Astrocyte (in vitro differentiated cells and primary cell): ENCODE data around the gene SGPP1. TPM values are rescaled to one million over a fixed set of nuclear protein-coding genes. Genes with fewer than 3 reads are reported as not detected.

ENCODE experiments used
- DNase-seq: peaks from one replicate; pipeline ENCODE4 v3.0.0-alpha.2; 2010; ENCODE audit warnings: low read depth
- FAIRE-seq: peaks from 2 replicates; lab custom pipeline; 2011; peaks lifted over from hg19 to GRCh38; lab: Jason Lieb, UNC
- H2AFZ ChIP-seq: 2 replicates; pipeline ENCODE4 v1.6.0; 2012; ENCODE audit warnings: low read depth, low read length, inconsistent platforms
- H3K27ac ChIP-seq: 2 replicates; pipeline ENCODE4 v1.5.1; 2011; ENCODE audit warnings: low read depth, low read length, inconsistent platforms
- H3K27me3 ChIP-seq: 2 replicates; pipeline ENCODE4 v1.6.0; 2011; ENCODE audit warnings: low read length, inconsistent platforms; ENCODE audit not compliant: insufficient read depth
- H3K36me3 ChIP-seq: 2 replicates; pipeline ENCODE4 v1.5.1; 2011; ENCODE audit warnings: low read length, inconsistent platforms; ENCODE audit not compliant: insufficient read depth
- H3K4me1 ChIP-seq: 2 replicates; pipeline ENCODE4 v1.5.1; 2011; ENCODE audit warnings: low read length, inconsistent platforms; ENCODE audit not compliant: insufficient read depth
- H3K4me2 ChIP-seq: 2 replicates; pipeline ENCODE4 v1.6.0; 2012; ENCODE audit warnings: low read length, inconsistent platforms
- H3K4me3 ChIP-seq: 2 replicates; pipeline ENCODE4 v1.5.1; 2011; ENCODE audit warnings: low read depth, mild to moderate bottlenecking, low read length, inconsistent platforms; ENCODE audit not compliant: insufficient read depth
- H3K79me2 ChIP-seq: 2 replicates; pipeline ENCODE4 v1.6.0; 2012; ENCODE audit warnings: mild to moderate bottlenecking, low read length, inconsistent platforms; ENCODE audit not compliant: insufficient read depth
- H3K9ac ChIP-seq: 2 replicates; pipeline ENCODE4 v1.6.0; 2012; ENCODE audit warnings: mild to moderate bottlenecking, low read length, inconsistent platforms
- H3K9me3 ChIP-seq: 2 replicates; pipeline ENCODE4 v1.5.1; 2012; ENCODE audit warnings: low read depth, mild to moderate bottlenecking, low read length, inconsistent platforms; ENCODE audit not compliant: insufficient read depth
- H4K20me1 ChIP-seq: 2 replicates; pipeline ENCODE4 v1.6.0; 2012; ENCODE audit warnings: low read length, inconsistent platforms; ENCODE audit not compliant: insufficient read depth
- H3K27ac Mint-ChIP-seq: one replicate; pipeline ENCODE4 v1.8.0; 2021; ENCODE audit warnings: mild to moderate bottlenecking, mixed read lengths; ENCODE audit not compliant: unreplicated experiment
- H3K27me3 Mint-ChIP-seq: one replicate; pipeline ENCODE4 v1.8.0; 2021; ENCODE audit warnings: low read depth, mixed read lengths; ENCODE audit not compliant: unreplicated experiment
- H3K36me3 Mint-ChIP-seq: one replicate; pipeline ENCODE4 v1.8.0; 2021; ENCODE audit warnings: low read depth, mixed read lengths; ENCODE audit not compliant: unreplicated experiment
- H3K4me1 Mint-ChIP-seq: one replicate; pipeline ENCODE4 v1.8.0; 2021; ENCODE audit warnings: low read depth, mixed read lengths; ENCODE audit not compliant: unreplicated experiment
- H3K4me3 Mint-ChIP-seq: one replicate; pipeline ENCODE4 v1.8.0; 2021; ENCODE audit warnings: mild to moderate bottlenecking, moderate library complexity, mixed read lengths; ENCODE audit not compliant: unreplicated experiment
- H3K9me3 Mint-ChIP-seq: one replicate; pipeline ENCODE4 v1.8.0; 2021; ENCODE audit warnings: mild to moderate bottlenecking, mixed read lengths; ENCODE audit not compliant: unreplicated experiment
- CTCF ChIP-seq: IDR thresholded peaks from 2 replicates; pipeline ENCODE4 v1.5.1; 2011; ENCODE audit warnings: low read depth, mild to moderate bottlenecking, inconsistent platforms, low read length, moderate library complexity; ENCODE audit not compliant: insufficient read depth
- EZH2 ChIP-seq: IDR thresholded peaks from 2 replicates; pipeline ENCODE4 v1.6.1; 2012; ENCODE audit warnings: mild to moderate bottlenecking, low read length, inconsistent platforms; ENCODE audit not compliant: insufficient read depth
- total RNA-seq: library from RNA; stranded (reverse); gene quantifications from 2 replicates; pipeline ENCODE4 v1.2.1, GENCODE V29; 2021

Gene SGPP1
- total RNA-seq, 1 donor from 2014 or later: 13.9 TPM

GRCh38 chr14:63764103-63764502 lies 36.2 kb upstream of the SGPP1 start:
- H3K4me3 ChIP-seq: no peak overlapping the region

GRCh38 chr14:63761351-63762117 lies 33.7 kb upstream of the SGPP1 start:
- Histone ChIP-seq H3K4me2 (no peak overlapping the region), H3K27me3 (no peaks in the 10 kb centered on the region), H4K20me1 (no peaks in the 10 kb centered on the region), H3K4me3 (no peak overlapping the region), H3K4me1 (no peaks in the 10 kb centered on the region), H3K9me3 (no peaks in the 10 kb centered on the region), H3K9ac (no peak overlapping the region), H3K79me2 (no peaks in the 10 kb centered on the region), H3K27ac (no peak overlapping the region), H3K36me3 (no peaks in the 10 kb centered on the region), H2AFZ (no peak overlapping the region)
- FAIRE-seq (no peak), DNase-seq (no peak)
- no peak overlapping the region for H3K27ac Mint-ChIP-seq
- peaks cover 4% of the 10 kb centered on the region for H3K4me1 Mint-ChIP-seq
- H3K27me3 Mint-ChIP-seq: no peaks in the 10 kb centered on the region
- TF ChIP-seq EZH2: no peak
- TF ChIP-seq CTCF: no peak
- no peak overlapping the region for H3K4me3 Mint-ChIP-seq
- no peaks in the 10 kb centered on the region for H3K9me3 Mint-ChIP-seq
- peaks cover 2% of the 10 kb centered on the region for H3K36me3 Mint-ChIP-seq

More at GRCh38 chr14:63764103-63764502, 36.2 kb upstream of the SGPP1 start:
- no peak overlapping the region for H3K9ac ChIP-seq
- no peak overlapping the region for H2AFZ ChIP-seq
- Mint-ChIP-seq H3K4me3 (no peak overlapping the region), H3K9me3 (no peaks in the 10 kb centered on the region), H3K27me3 (no peaks in the 10 kb centered on the region), H3K36me3 (peaks cover 2% of the 10 kb centered on the region), H3K27ac (no peak overlapping the region), H3K4me1 (peaks cover 4% of the 10 kb centered on the region)
- H3K36me3 ChIP-seq: no peaks in the 10 kb centered on the region
- no peaks in the 10 kb centered on the region for H4K20me1 ChIP-seq
- H3K27me3 ChIP-seq: no peaks in the 10 kb centered on the region
- DNase-seq: no peak
- no peak for TF ChIP-seq CTCF
- FAIRE-seq: no peak
- H3K9me3 ChIP-seq: no peaks in the 10 kb centered on the region
- no peak overlapping the region for H3K4me2 ChIP-seq
- no peaks in the 10 kb centered on the region for H3K79me2 ChIP-seq
- H3K27ac ChIP-seq: no peak overlapping the region
- H3K4me1 ChIP-seq: no peaks in the 10 kb centered on the region

- Histone ChIP-seq H4K20me1 (no peaks in the 10 kb centered on the region), H3K4me1 (no peaks in the 10 kb centered on the region), H3K27me3 (no peaks in the 10 kb centered on the region), H3K4me3 (no peak overlapping the region), H3K9ac (no peak overlapping the region), H3K9me3 (no peaks in the 10 kb centered on the region), H3K36me3 (no peaks in the 10 kb centered on the region), H3K79me2 (no peaks in the 10 kb centered on the region), H3K27ac (no peak overlapping the region), H3K4me2 (no peak overlapping the region), H2AFZ (no peak overlapping the region)
- DNase-seq: no peak
- Mint-ChIP-seq H3K4me3 (no peak overlapping the region), H3K36me3 (peaks cover 2% of the 10 kb centered on the region), H3K9me3 (no peaks in the 10 kb centered on the region), H3K27ac (no peak overlapping the region), H3K4me1 (peaks cover 4% of the 10 kb centered on the region), H3K27me3 (no peaks in the 10 kb centered on the region)
- TF ChIP-seq EZH2 (no peak), CTCF (no peak)
- FAIRE-seq: no peak
These were observed 32.1 kb upstream of the SGPP1 start for GRCh38 chr14:63760014-63760413.
